ENCODE results near the gene SULT2B1. TPM values are rescaled to one million over a fixed set of nuclear protein-coding genes. Genes with fewer than 3 reads are reported as not detected.

SULT2B1 gene
- total RNA-seq, 2 donors from 2014 or later = not detected

GRCh38 chr19:48548253-48548911 lies 3.6 kb upstream of the SULT2B1 start:
- no peak for ATAC-seq
- Mint-ChIP-seq H3K36me3 (no peaks in the 10 kb centered on the region), H3K9me3 (no peaks in the 10 kb centered on the region), H3K27ac (no peak overlapping the region)
- DNase-seq (ENCODE audit: low spot score in 2 of 2) = no peak

DNA sequence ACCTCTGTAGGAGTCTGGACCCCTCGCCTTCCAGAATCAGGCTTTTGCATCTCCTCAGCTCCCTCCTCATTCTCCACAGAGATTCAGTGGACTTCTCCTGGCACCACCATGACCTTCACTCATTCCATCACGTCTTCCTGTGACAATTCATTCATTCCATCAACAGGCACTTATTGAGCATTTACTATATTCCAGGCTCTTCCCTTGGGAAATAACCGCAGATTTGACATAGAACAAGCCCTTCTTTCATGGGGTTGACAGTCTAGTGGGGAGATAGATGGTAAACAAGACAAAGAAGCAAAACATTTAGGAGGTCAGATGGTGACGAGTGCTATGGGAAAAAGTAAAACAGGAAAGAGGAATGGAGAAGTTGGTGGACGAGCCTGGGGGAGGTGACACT lies 2.6 kb upstream of the SULT2B1 start:
- H3K27ac Mint-ChIP-seq = no peak overlapping the region
- no peak for ATAC-seq
- no peaks in the 10 kb centered on the region for H3K36me3 Mint-ChIP-seq

GRCh38 chr19:48552406-48553322 lies 692 bp downstream of the SULT2B1 start:
- no peak for DNase-seq (ENCODE audit: low spot score in 2 of 2)
- H3K9me3 Mint-ChIP-seq = no peaks in the 10 kb centered on the region
- H3K27ac Mint-ChIP-seq = no peak overlapping the region
- H3K36me3 Mint-ChIP-seq = no peaks in the 10 kb centered on the region
- no peak for ATAC-seq

More for the DNA sequence above, 2.6 kb upstream of the SULT2B1 start:
- DNase-seq (ENCODE audit: low spot score in 2 of 2) = no peak
- no peaks in the 10 kb centered on the region for H3K9me3 Mint-ChIP-seq

DNA sequence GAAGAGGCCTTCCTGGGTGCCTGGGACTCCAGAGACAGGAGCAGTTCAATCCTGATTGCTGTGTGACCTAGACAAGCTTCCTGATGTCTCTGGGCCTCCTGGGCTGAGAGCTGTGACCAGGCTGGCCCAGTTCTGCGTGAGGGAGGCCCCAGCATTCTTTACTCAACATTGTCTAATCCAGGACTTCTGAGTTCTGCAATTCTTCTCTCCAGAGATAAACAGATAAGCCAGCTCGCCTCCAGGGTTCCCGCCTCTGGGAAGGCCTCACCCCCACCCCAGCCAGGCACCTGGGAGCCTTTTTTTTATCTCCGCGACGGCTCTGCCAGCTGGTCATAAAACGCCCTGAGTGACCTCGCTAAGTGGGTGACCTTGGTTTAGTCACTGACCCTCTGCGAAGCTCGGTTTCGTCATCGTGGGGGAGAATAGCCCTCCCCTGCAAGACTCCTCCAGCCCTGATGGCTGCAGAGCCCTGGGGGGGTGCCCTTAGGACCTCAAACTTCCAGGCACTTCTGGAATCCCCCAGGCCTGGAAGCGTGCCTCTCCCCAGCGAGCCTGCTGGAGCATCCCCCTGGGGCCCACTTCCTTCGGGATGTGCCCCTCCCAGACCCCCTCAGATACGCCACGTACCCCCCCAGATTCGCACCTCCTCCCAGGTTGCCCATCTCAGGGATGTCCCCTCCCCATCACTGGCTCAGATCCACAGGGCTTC lies 1.9 kb downstream of the SULT2B1 start:
- DNase-seq (ENCODE audit: low spot score in 2 of 2) = no peak
- H3K9me3 Mint-ChIP-seq = no peaks in the 10 kb centered on the region
- H3K27ac Mint-ChIP-seq = no peak overlapping the region
- H3K36me3 Mint-ChIP-seq = no peaks in the 10 kb centered on the region
- no peak for ATAC-seq

DNA sequence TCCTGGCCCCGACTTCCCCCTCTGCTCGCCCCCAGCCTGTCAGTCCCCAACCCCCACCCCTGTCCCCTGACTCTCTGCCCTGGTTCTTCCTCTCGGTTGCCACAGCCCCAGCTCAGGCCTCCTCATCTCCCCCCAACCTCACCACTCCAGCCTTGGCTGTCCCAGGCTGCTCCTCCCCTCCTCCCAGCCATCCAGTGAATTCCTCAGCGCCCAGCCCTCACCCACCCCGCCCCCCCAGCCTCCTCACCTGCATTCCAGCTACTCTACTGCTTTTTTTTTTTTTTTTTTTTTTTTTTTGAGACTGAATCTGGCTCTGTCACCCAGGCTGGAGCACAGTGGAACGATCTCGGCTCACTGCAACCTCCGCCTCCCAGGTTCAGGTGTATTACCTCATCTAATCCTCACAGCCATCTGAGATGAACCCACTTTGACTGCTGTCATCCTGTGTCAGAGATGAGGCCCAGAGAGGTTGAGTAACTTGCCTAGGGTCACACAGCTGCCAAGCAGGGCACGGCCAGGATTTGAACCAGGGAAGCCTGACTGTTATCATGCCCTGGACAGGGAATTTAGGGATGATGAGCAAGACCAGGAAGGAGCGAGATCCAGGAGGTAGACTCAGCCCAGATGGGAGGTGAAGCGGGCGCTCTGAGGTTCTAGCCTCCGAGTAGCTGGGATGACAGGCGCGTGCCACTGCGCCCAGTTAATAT lies 2.6 kb downstream of the SULT2B1 start:
- Mint-ChIP-seq H3K9me3 (no peaks in the 10 kb centered on the region), H3K36me3 (no peaks in the 10 kb centered on the region), H3K27ac (no peak overlapping the region)
- DNase-seq (ENCODE audit: low spot score in 2 of 2) (no peak), ATAC-seq (no peak)

GRCh38 chr19:48556163-48556562 lies 4.2 kb downstream of the SULT2B1 start:
- DNase-seq (ENCODE audit: low spot score in 2 of 2) (no peak), ATAC-seq (no peak)
- Mint-ChIP-seq H3K27ac (no peak overlapping the region), H3K36me3 (no peaks in the 10 kb centered on the region), H3K9me3 (no peaks in the 10 kb centered on the region)

GRCh38 chr19:48556825-48557224 lies 4.9 kb downstream of the SULT2B1 start:
- no peaks in the 10 kb centered on the region for H3K9me3 Mint-ChIP-seq
- H3K27ac Mint-ChIP-seq = no peak overlapping the region
- DNase-seq (ENCODE audit: low spot score in 2 of 2) = no peak
- H3K36me3 Mint-ChIP-seq = no peaks in the 10 kb centered on the region
- no peak for ATAC-seq

GRCh38 chr19:48558018-48558684 lies 6.2 kb downstream of the SULT2B1 start:
- DNase-seq (ENCODE audit: low spot score in 2 of 2) = no peak
- no peaks in the 10 kb centered on the region for H3K9me3 Mint-ChIP-seq
- peak in 1 of 2 donors; percentile 16 for ATAC-seq
- no peaks in the 10 kb centered on the region for H3K36me3 Mint-ChIP-seq
- H3K27ac Mint-ChIP-seq = no peak overlapping the region

DNA sequence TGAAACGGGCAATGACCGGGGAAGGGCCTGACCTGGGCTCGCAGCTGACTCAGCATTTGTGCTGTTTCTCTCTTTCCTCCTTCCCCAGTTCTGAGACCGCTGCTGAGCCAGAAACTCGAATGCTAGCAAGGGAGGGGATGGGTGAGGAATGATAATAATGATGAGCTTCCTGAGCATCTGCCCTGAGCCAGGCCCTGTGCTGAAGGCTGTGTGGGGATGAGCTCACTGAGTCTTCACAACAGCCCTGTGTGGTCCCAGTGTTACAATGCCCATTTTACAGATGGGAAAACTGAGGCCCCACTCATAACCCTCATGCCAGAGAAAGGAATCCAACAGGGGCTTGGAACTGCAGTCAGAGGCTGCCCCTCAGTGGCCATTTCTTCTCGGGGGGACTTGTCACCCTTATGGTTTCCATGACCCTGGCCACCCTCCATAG lies 8.1 kb downstream of the SULT2B1 start:
- no peak for ATAC-seq
- Mint-ChIP-seq H3K36me3 (no peaks in the 10 kb centered on the region), H3K9me3 (no peaks in the 10 kb centered on the region), H3K27ac (no peak overlapping the region)
- DNase-seq (ENCODE audit: low spot score in 2 of 2) = no peak

DNA sequence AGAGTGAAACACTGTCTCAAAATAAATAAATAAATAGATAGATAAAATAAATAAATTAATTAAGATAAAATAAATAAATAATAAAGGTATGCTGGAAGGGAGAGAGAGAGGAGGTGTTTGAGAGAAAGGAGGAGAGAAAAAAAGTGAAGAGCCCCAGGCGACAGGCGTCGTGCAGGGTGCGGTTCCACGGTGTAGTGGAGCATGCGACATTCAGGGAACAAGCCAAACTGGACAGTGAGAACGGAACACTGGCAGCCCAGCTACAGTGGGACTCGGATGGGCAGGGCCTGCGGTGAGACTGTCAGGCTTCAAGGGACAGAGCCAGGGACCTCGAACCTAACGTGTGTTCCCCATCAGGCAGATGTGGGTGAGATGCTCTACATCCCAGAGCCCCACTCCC lies 9.4 kb downstream of the SULT2B1 start:
- no peak for DNase-seq (ENCODE audit: low spot score in 2 of 2)
- no peak overlapping the region for H3K27ac Mint-ChIP-seq
- H3K9me3 Mint-ChIP-seq = no peaks in the 10 kb centered on the region
- no peaks in the 10 kb centered on the region for H3K36me3 Mint-ChIP-seq
- no peak for ATAC-seq

DNA sequence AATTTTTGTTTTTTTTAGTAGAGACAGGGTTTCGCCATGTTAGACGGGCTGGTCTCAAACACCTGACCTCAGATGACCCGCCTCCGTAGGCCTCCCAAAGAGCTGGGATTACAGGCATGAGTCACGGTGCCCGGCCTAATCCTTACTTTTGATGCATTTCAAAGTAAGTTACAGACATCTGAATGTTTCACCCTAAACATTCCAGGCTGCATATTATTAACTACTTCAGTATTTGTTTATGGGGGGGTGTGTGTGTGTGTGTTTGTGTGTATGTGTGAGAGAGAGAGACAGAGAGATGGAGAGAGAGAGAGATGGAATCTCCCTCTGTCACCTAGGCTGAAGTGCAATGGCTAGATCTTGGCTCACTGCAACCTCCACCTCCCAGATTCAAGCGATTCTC lies 13.1 kb downstream of the SULT2B1 start:
- no peaks in the 10 kb centered on the region for H3K9me3 Mint-ChIP-seq
- DNase-seq (ENCODE audit: low spot score in 2 of 2) (no peak), ATAC-seq (no peak)
- H3K36me3 Mint-ChIP-seq = no peaks in the 10 kb centered on the region
- peak overlapping the region in 1 of 2 donors; percentile 44 for H3K27ac Mint-ChIP-seq

- H3K36me3 Mint-ChIP-seq = no peaks in the 10 kb centered on the region
- ATAC-seq = no peak
- no peaks in the 10 kb centered on the region for H3K9me3 Mint-ChIP-seq
- no peak for DNase-seq (ENCODE audit: low spot score in 2 of 2)
- no peak overlapping the region for H3K27ac Mint-ChIP-seq
Observed at GRCh38 chr19:48568345-48568886, 16.4 kb downstream of the SULT2B1 start.

- DNase-seq (ENCODE audit: low spot score in 2 of 2) = no peak
- ATAC-seq = no peak
- Mint-ChIP-seq H3K9me3 (no peaks in the 10 kb centered on the region), H3K36me3 (no peaks in the 10 kb centered on the region), H3K27ac (no peak overlapping the region)
Observed at GRCh38 chr19:48569814-48570213, 17.8 kb downstream of the SULT2B1 start.

GRCh38 chr19:48571378-48572162 lies 19.6 kb downstream of the SULT2B1 start:
- no peak for ATAC-seq
- Mint-ChIP-seq H3K9me3 (no peaks in the 10 kb centered on the region), H3K36me3 (no peaks in the 10 kb centered on the region), H3K27ac (peak overlapping the region in 1 of 2 donors; percentile 11)
- no peak for DNase-seq (ENCODE audit: low spot score in 2 of 2)

- no peak overlapping the region for H3K27ac Mint-ChIP-seq
- H3K36me3 Mint-ChIP-seq = no peaks in the 10 kb centered on the region
- DNase-seq (ENCODE audit: low spot score in 2 of 2) (no peak), ATAC-seq (no peak)
- H3K9me3 Mint-ChIP-seq = no peaks in the 10 kb centered on the region
Observed at GRCh38 chr19:48573163-48573505, 21.2 kb downstream of the SULT2B1 start.
